ENCODE measurements around the gene NDUFB3.
"Not testable (repeated sequence)": the region's sequence is repeated elsewhere in the genome, so short reads cannot be mapped to it uniquely, and the experiment has no call there.

The NDUFB3 gene

GRCh38 chr2:201100497-201100896 lies 28.7 kb downstream of the NDUFB3 start:
- no peak for DNase-seq

GRCh38 chr2:201105759-201106158 lies 34.0 kb downstream of the NDUFB3 start:
- no peak for DNase-seq

- DNase-seq, result no peak
These were observed 35.8 kb downstream of the NDUFB3 start for GRCh38 chr2:201107624-201108023.

GRCh38 chr2:201108341-201108740 lies 36.5 kb downstream of the NDUFB3 start:
- DNase-seq, result no peak

GRCh38 chr2:201109186-201109585 lies 37.4 kb downstream of the NDUFB3 start:
- DNase-seq, result no peak

GRCh38 chr2:201110615-201111014 lies 38.8 kb downstream of the NDUFB3 start:
- DNase-seq, result no peak

GRCh38 chr2:201111096-201111495 lies 39.3 kb downstream of the NDUFB3 start:
- no peak for DNase-seq

- DNase-seq, result no peak
These were observed 42.5 kb downstream of the NDUFB3 start for GRCh38 chr2:201114350-201114749.

GRCh38 chr2:201114846-201115245 lies 43.0 kb downstream of the NDUFB3 start:
- no peak for DNase-seq

- DNase-seq, result peak; percentile 70 to 82
These were observed 44.5 kb downstream of the NDUFB3 start, which contains the start of gene CFLAR for GRCh38 chr2:201116115-201116958. TSS of gene CFLAR (plus strand) at chr2:201116164. CDS start at chr2:201129866, 13,702 bp downstream.

GRCh38 chr2:201116959-201117734 lies 45.3 kb downstream of the NDUFB3 start:
- DNase-seq, result peak; percentile 78 to 84

- not testable (repeated sequence) for DNase-seq
These were observed 45.9 kb downstream of the NDUFB3 start for GRCh38 chr2:201117735-201118094.

- peak; percentile 81 to 97 for DNase-seq
These were observed 46.5 kb downstream of the NDUFB3 start for GRCh38 chr2:201118121-201118960.

- DNase-seq, result peak; percentile 27 to 54
These were observed 47.4 kb downstream of the NDUFB3 start for GRCh38 chr2:201118961-201119854.

GRCh38 chr2:201122276-201122675 lies 50.5 kb downstream of the NDUFB3 start:
- no peak for DNase-seq

GRCh38 chr2:201126308-201127151 lies 54.7 kb downstream of the NDUFB3 start:
- DNase-seq, result no peak

GRCh38 chr2:201127152-201127511 lies 55.3 kb downstream of the NDUFB3 start:
- DNase-seq, result no peak

GRCh38 chr2:201127570-201127969 lies 55.8 kb downstream of the NDUFB3 start:
- DNase-seq, result no peak

- DNase-seq, result no peak
These were observed 56.2 kb downstream of the NDUFB3 start for GRCh38 chr2:201128033-201128432.

GRCh38 chr2:201128933-201129505 lies 57.2 kb downstream of the NDUFB3 start:
- DNase-seq, result no peak

Data from AML-193 (cell line).